ENCODE measurements around the gene TRABD2B. TPM values are rescaled to one million over a fixed set of nuclear protein-coding genes. Genes with fewer than 3 reads are reported as not detected.

Gene TRABD2B
- total and polyA plus RNA-seq, 2 donors (not counting 3 experiments of a cell fraction or from before 2014, with no cell fraction given) = not detected

GRCh38 chr1:47810964-47811682, 186.1 kb downstream of the TRABD2B start:
- H3K27me3 ChIP-seq (ENCODE audit: control insufficient read depth in 2 of 2, insufficient read depth in 2 of 2, low read length in 2 of 2) = no peaks in the 10 kb centered on the region
- DNase-seq (ENCODE audit: low read depth, low spot score) (no peak), FAIRE-seq (no peak)
- H4K20me1 ChIP-seq (replicated peaks; ENCODE audit: control insufficient read depth, extremely low read depth, insufficient read depth, low read length) = no peaks in the 10 kb centered on the region
- no peaks in the 10 kb centered on the region for H3K9me3 ChIP-seq (replicated peaks; ENCODE audit: control insufficient read depth, insufficient read depth, low read length)
- H3K36me3 ChIP-seq (ENCODE audit: control insufficient read depth in 2 of 2, extremely low read depth in 1 of 2, insufficient read depth in 2 of 2, low read length in 2 of 2) = no peaks in the 10 kb centered on the region
- ChIA-PET POLR2A (no interaction called here), CTCF (interaction anchor here (0.6 to 1.2 kb wide), 3 partner anchors 9 to 379 kb away, joined by 3 to 5 read pairs (median 3); no protein-coding TSS in a partner anchor)
- no peak overlapping the region for H2AFZ ChIP-seq (ENCODE audit: low read depth, low read length)
- no TSS peak for BruUV-seq (replicated peaks)
- TF ChIP-seq POLR2A (IDR thresholded peaks at IDR 0.05; ENCODE audit: low read depth, low read length) (no peak), POLR2AphosphoS5 (IDR thresholded peaks at IDR 0.05; ENCODE audit: insufficient read depth, low read depth, low read length) (no peak), JUN (IDR thresholded peaks at IDR 0.05; ENCODE audit: borderline replicate concordance, insufficient read depth, insufficient read length, low read depth) (no peak), EZH2 (IDR thresholded peaks at IDR 0.05; ENCODE audit: borderline replicate concordance, low read depth, low read length, severe bottlenecking) (no peak), MAX (IDR thresholded peaks at IDR 0.05; ENCODE audit: insufficient read depth, insufficient read length) (no peak), CTCF (IDR thresholded peaks at IDR 0.05; ENCODE audit: extremely low read depth in 1 of 2, insufficient read depth in 1 of 2, low read depth in 1 of 2, low read length in 2 of 2) (no peak), MYC (IDR thresholded peaks at IDR 0.05; ENCODE audit: low read depth, low read length) (no peak), GATA2 (IDR thresholded peaks at IDR 0.05; ENCODE audit: insufficient read depth, insufficient read length, low read depth, low read length) (no peak), FOS (IDR thresholded peaks at IDR 0.05; ENCODE audit: borderline replicate concordance, insufficient read depth, low read length) (no peak)
- H3K9me1 ChIP-seq (replicated peaks; ENCODE audit: control insufficient read depth, extremely low read depth, insufficient read depth, low read length) = no peaks in the 10 kb centered on the region
- no peak overlapping the region for H3K4me2 ChIP-seq (ENCODE audit: insufficient read depth, low read length)
- no peak overlapping the region for H3K4me3 ChIP-seq (replicated peaks in 1 of 3; ENCODE audit: insufficient read depth in 1 of 3, low read depth in 1 of 3, low read length in 3 of 3)
- H3K4me1 ChIP-seq (ENCODE audit: control insufficient read depth, extremely low read depth, insufficient read depth, low read length) = no peaks in the 10 kb centered on the region
- H3K79me2 ChIP-seq (ENCODE audit: control insufficient read depth, insufficient read depth, low read length) = no peaks in the 10 kb centered on the region
- dilution Hi-C loops (cut with MboI; ENCODE audit: extremely low pct_ligation_motif_present, low sequenced_read_pairs) = no loop called here
- H3K9ac ChIP-seq (replicated peaks; ENCODE audit: extremely low read depth, insufficient read depth, low read length) = no peak overlapping the region
- intact Hi-C loops (cut with micrococcal nuclease) = no loop called here
- H3K27ac ChIP-seq (ENCODE audit: insufficient read depth, low read depth, low read length) = no peak overlapping the region
